Glutamatergic neuron (in vitro differentiated cells): ENCODE results near the gene KCTD19. TPM values are rescaled to one million over a fixed set of nuclear protein-coding genes. Genes with fewer than 3 reads are reported as not detected.

ENCODE experiments used
- DNase-seq: peaks from one replicate; pipeline ENCODE4 v3.0.0; 2022
- H3K27ac Mint-ChIP-seq: one replicate; pipeline ENCODE4 v1.8.0; 2020; ENCODE audit warnings: mild to moderate bottlenecking, mixed read lengths, inconsistent platforms; ENCODE audit not compliant: unreplicated experiment
- H3K27me3 Mint-ChIP-seq: one replicate; pipeline ENCODE4 v1.8.0; 2020; ENCODE audit warnings: mild to moderate bottlenecking, moderate library complexity, mixed read lengths, inconsistent platforms; ENCODE audit not compliant: unreplicated experiment
- H3K36me3 Mint-ChIP-seq: one replicate; pipeline ENCODE4 v1.8.0; 2020; ENCODE audit warnings: mild to moderate bottlenecking, mixed read lengths, inconsistent platforms; ENCODE audit not compliant: unreplicated experiment
- H3K4me1 Mint-ChIP-seq: one replicate; pipeline ENCODE4 v1.8.0; 2020; ENCODE audit warnings: mild to moderate bottlenecking, low read depth, mixed read lengths, inconsistent platforms; ENCODE audit not compliant: unreplicated experiment
- H3K4me3 Mint-ChIP-seq: one replicate; pipeline ENCODE4 v1.8.0; 2020; ENCODE audit warnings: mild to moderate bottlenecking, mixed read lengths, inconsistent platforms; ENCODE audit not compliant: unreplicated experiment
- H3K9me3 Mint-ChIP-seq: one replicate; pipeline ENCODE4 v1.8.0; 2020; ENCODE audit warnings: mild to moderate bottlenecking, moderate library complexity, mixed read lengths, inconsistent platforms; ENCODE audit not compliant: unreplicated experiment
- CTCF ChIP-seq: fragments of 200-600 bp; sonication (generic); IDR thresholded peaks from one replicate; pipeline ENCODE4 v1.5.0; 2021; ENCODE audit not compliant: partially characterized antibody, unreplicated experiment
- total RNA-seq: library from RNA; stranded (reverse); fragmentation: NEBNext Ultra II Directional; extraction: Animal tissue kit (Norgen Biotek cat#: 25700); gene quantifications from one replicate; pipeline ENCODE4 v1.2.1, GENCODE V29; 2021; ENCODE audit not compliant: unreplicated experiment

KCTD19 gene
- total RNA-seq, 1 donor from 2014 or later: 1.0 TPM

GRCh38 chr16:67241008-67241900 is 85.3 kb downstream of the KCTD19 start:
- Mint-ChIP-seq H3K27me3 (peaks cover 5% of the 10 kb centered on the region), H3K36me3 (no peaks in the 10 kb centered on the region), H3K4me3 (no peak overlapping the region), H3K9me3 (no peaks in the 10 kb centered on the region), H3K27ac (no peak overlapping the region), H3K4me1 (peaks cover 3% of the 10 kb centered on the region)
- no peak for DNase-seq
- TF ChIP-seq CTCF: no peak

GRCh38 chr16:67240506-67240905 is 86.0 kb downstream of the KCTD19 start:
- DNase-seq: no peak
- peaks cover 5% of the 10 kb centered on the region for H3K27me3 Mint-ChIP-seq
- H3K36me3 Mint-ChIP-seq: no peaks in the 10 kb centered on the region
- no peak for TF ChIP-seq CTCF
- no peak overlapping the region for H3K27ac Mint-ChIP-seq
- peaks cover 3% of the 10 kb centered on the region for H3K4me1 Mint-ChIP-seq
- no peak overlapping the region for H3K4me3 Mint-ChIP-seq
- no peaks in the 10 kb centered on the region for H3K9me3 Mint-ChIP-seq

Other genes starting within 250 kb of the KCTD19 start
- 27.1 TPM for gene PHAF1, start 216.8 kb downstream of the KCTD19 start, total RNA-seq
- gene B3GNT9, start 175.7 kb downstream of the KCTD19 start, total RNA-seq: 1.0 TPM
- 1.0 TPM for gene TRADD, start 166.8 kb downstream of the KCTD19 start, total RNA-seq
- gene FBXL8, start 166.8 kb downstream of the KCTD19 start, total RNA-seq: 3.1 TPM
- 7.2 TPM for gene HSF4, start 162.0 kb downstream of the KCTD19 start, total RNA-seq
- 8.8 TPM for gene NOL3, start 156.2 kb downstream of the KCTD19 start, total RNA-seq
- 197 TPM for gene MATCAP1, start 142.8 kb downstream of the KCTD19 start, total RNA-seq
- 3.6 TPM for gene EXOC3L1, start 136.6 kb downstream of the KCTD19 start, total RNA-seq
- gene E2F4, start 134.6 kb downstream of the KCTD19 start, total RNA-seq: 64.3 TPM
- gene ELMO3, start 127.6 kb downstream of the KCTD19 start, total RNA-seq: 2.1 TPM
- gene TMEM208, start 99.6 kb downstream of the KCTD19 start, total RNA-seq: 42.6 TPM
- 18.8 TPM for gene FHOD1, start 79.3 kb downstream of the KCTD19 start, total RNA-seq
- 1.4 TPM for gene SLC9A5, start 77.8 kb downstream of the KCTD19 start, total RNA-seq
- gene PLEKHG4, start 47.2 kb downstream of the KCTD19 start, total RNA-seq: 3.4 TPM
- gene LRRC36, start 74 bp upstream of the KCTD19 start, total RNA-seq: not detected
- 21.7 TPM for gene TPPP3, start 66.8 kb upstream of the KCTD19 start, total RNA-seq
- 4.6 TPM for gene ZDHHC1, start 89.7 kb upstream of the KCTD19 start, total RNA-seq
- 6.0 TPM for gene HSD11B2, start 104.4 kb upstream of the KCTD19 start, total RNA-seq
- 111 TPM for gene ATP6V0D1, start 154.4 kb upstream of the KCTD19 start, total RNA-seq
- not detected for gene AGRP, start 156.8 kb upstream of the KCTD19 start, total RNA-seq
- gene RIPOR1, start 202.1 kb upstream of the KCTD19 start, total RNA-seq: 191 TPM
- gene CTCF, start 235.8 kb upstream of the KCTD19 start, total RNA-seq: 42.8 TPM